ENCODE data around the gene ZNF445. TPM values are rescaled to one million over a fixed set of nuclear protein-coding genes. Genes with fewer than 3 reads are reported as not detected.
"Not testable (repeated sequence)": the region's sequence is repeated elsewhere in the genome, so short reads cannot be mapped to it uniquely, and the experiment has no call there.

ZNF445 gene
- total RNA-seq, 2 experiments from 2014 or later = 13.2 to 16.3 TPM

- ATAC-seq (no peak), DNase-seq (no peak)
- no peaks in the 10 kb centered on the region for H3K9me3 Mint-ChIP-seq (ENCODE audit: low read depth)
- CTCF ChIA-PET = interaction anchor here (0.7 kb wide), 1 partner anchor 237 kb away, joined by 3 read pairs; no protein-coding TSS in a partner anchor
- POLR2A ChIA-PET = no interaction called here
- peak overlapping the region; percentile 75 for H3K4me3 Mint-ChIP-seq
- peak overlapping the region; percentile 88 for H3K27ac Mint-ChIP-seq
- H3K36me3 Mint-ChIP-seq (ENCODE audit: low read depth) = peaks cover 6% of the 10 kb centered on the region
- peaks cover 36% of the 10 kb centered on the region for H3K4me1 Mint-ChIP-seq
- intact Hi-C loops (cut with DNase I, micrococcal nuclease) = loop anchor here (1.0 to 10.0 kb wide), 7 partner anchors 33 to 1208 kb away; partner anchors contain the start of genes EXOSC7 (in 1 of the 2), SACM1L (in 1 of the 2), TCAIM (in 1 of the 2) and ZDHHC3 (in 1 of the 2)
- no peaks in the 10 kb centered on the region for H3K27me3 Mint-ChIP-seq
Observed at GRCh38 chr3:44476963-44477311, 533 bp downstream of the ZNF445 start.

GRCh38 chr3:44476181-44476611, 1.3 kb downstream of the ZNF445 start:
- ATAC-seq (peak; percentile 33), DNase-seq (peak; percentile 8)
- Mint-ChIP-seq H3K4me3 (peak overlapping the region; percentile 75), H3K4me1 (peaks cover 43% of the 10 kb centered on the region), H3K9me3 (ENCODE audit: low read depth) (no peaks in the 10 kb centered on the region), H3K27me3 (no peaks in the 10 kb centered on the region), H3K27ac (peak overlapping the region; percentile 88), H3K36me3 (ENCODE audit: low read depth) (peaks cover 9% of the 10 kb centered on the region)
- ChIA-PET CTCF (interaction anchor here (0.7 kb wide), 1 partner anchor 236 kb away, joined by 3 read pairs; no protein-coding TSS in a partner anchor), POLR2A (no interaction called here)
- intact Hi-C loops (cut with DNase I, micrococcal nuclease) = loop anchor here (2.0 to 10.0 kb wide), 3 partner anchors 37 to 1209 kb away; partner anchors contain the start of genes EXOSC7 (in 1 of the 2), SACM1L (in 1 of the 2) and ZDHHC3 (in 1 of the 2)

DNA sequence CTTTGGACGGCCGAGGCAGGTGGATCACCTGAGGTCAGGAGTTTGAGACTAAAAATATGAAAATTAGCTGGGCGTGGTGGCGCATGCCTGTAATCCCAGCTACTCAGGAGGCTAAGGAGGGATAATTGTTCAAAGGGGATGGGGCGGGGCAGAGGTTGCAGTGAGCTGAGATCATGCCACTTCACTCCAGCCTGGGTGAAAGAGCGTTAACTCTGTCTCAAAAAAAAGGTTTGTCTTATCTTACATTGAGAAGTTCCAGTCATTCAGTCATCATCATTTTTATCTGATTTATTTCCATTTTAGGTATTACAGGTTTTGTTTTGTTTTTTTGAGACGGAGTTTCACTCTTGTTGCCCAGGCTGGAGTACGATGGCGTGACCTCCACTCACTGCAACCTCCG, 2.6 kb downstream of the ZNF445 start:
- POLR2A ChIA-PET; H3K9me3 Mint-ChIP-seq (ENCODE audit: low read depth); H3K4me3 Mint-ChIP-seq; H3K27ac Mint-ChIP-seq; ATAC-seq; H3K27me3 Mint-ChIP-seq; DNase-seq: not testable (repeated sequence)
- intact Hi-C loops (cut with DNase I, micrococcal nuclease) = loop anchor here in 1 of 2 experiments (10.0 kb wide), 1 partner anchor 1210 kb away; the partner anchor contains the start of gene SACM1L
- H3K4me1 Mint-ChIP-seq = peaks cover 49% of the 10 kb centered on the region
- peaks cover 21% of the 10 kb centered on the region for H3K36me3 Mint-ChIP-seq (ENCODE audit: low read depth)
- CTCF ChIA-PET = interaction anchor here (1.2 kb wide), 1 partner anchor 36 kb away, joined by 3 read pairs; no protein-coding TSS in a partner anchor

- no peak for ATAC-seq
- CTCF ChIA-PET = no interaction called here
- POLR2A ChIA-PET = no interaction called here
- Mint-ChIP-seq H3K27me3 (no peaks in the 10 kb centered on the region), H3K9me3 (ENCODE audit: low read depth) (no peaks in the 10 kb centered on the region), H3K27ac (no peak overlapping the region), H3K4me1 (peaks cover 50% of the 10 kb centered on the region), H3K4me3 (no peak overlapping the region), H3K36me3 (ENCODE audit: low read depth) (peaks cover 27% of the 10 kb centered on the region)
- intact Hi-C loops (cut with DNase I, micrococcal nuclease) = loop anchor here in 1 of 2 experiments (10.0 kb wide), 1 partner anchor 1214 kb away; the partner anchor contains the start of gene SACM1L
- no peak for DNase-seq
Observed at GRCh38 chr3:44470430-44470829, 7.0 kb downstream of the ZNF445 start.

- no peaks in the 10 kb centered on the region for H3K9me3 Mint-ChIP-seq (ENCODE audit: low read depth)
- H3K36me3 Mint-ChIP-seq (ENCODE audit: low read depth) = peaks cover 31% of the 10 kb centered on the region
- H3K27ac Mint-ChIP-seq = no peak overlapping the region
- H3K27me3 Mint-ChIP-seq = no peaks in the 10 kb centered on the region
- intact Hi-C loops (cut with DNase I, micrococcal nuclease) = loop anchor here in 1 of 2 experiments (2.0 to 10.0 kb wide), 2 partner anchors 41 to 1215 kb away; partner anchors contain the start of gene SACM1L
- ChIA-PET POLR2A (no interaction called here), CTCF (no interaction called here)
- H3K4me1 Mint-ChIP-seq = peaks cover 47% of the 10 kb centered on the region
- DNase-seq (no peak), ATAC-seq (no peak)
- H3K4me3 Mint-ChIP-seq = no peak overlapping the region
Observed at GRCh38 chr3:44469914-44470313, 7.6 kb downstream of the ZNF445 start.

DNA sequence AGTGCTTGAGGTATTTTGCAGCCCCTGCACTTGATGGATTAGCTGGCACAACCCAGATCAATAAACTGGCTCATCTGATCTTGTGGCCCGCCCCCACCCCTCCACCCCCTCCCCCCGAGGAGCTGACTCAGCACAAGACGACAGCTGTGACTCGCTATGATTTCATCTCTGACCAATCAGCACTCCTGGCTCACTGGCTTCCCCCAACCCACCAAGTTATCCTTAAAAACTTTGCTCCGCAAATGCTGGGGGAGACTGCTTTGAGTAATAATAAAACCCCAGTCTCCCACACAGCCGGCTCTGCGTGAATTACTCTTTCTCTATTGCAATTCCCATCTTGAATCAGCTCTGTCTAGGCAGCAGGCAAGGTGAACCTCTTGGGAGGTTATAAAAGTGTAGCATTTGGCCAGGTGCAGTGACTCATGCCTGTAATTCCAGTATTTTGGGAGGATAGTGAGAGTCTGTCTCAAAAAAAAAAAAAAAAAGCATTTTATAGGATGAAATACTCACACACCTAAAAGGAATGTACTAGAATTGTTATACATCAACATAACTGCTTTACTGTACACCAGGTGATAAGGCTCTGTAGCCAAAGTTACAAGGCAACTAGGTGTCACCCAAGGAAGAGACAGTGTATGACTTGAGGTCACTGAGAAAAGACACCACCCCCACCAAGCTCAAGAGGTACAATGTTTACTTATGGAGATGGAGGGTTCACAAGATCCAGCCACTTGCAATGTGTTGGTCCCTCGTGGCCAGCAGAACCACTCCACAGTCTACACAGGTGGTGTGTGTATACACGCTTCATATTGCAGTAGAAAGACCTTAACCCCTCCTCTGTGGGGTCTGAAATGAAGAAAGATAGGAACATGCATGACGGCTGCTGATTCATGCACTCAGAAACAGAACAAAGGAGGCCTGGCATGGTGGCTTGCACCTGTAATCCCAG, 8.6 kb downstream of the ZNF445 start:
- no peaks in the 10 kb centered on the region for H3K9me3 Mint-ChIP-seq (ENCODE audit: low read depth)
- intact Hi-C loops (cut with DNase I, micrococcal nuclease) = loop anchor here in 1 of 2 experiments (1.0 to 2.0 kb wide), 2 partner anchors 30 to 42 kb away; no protein-coding TSS in a partner anchor
- no peaks in the 10 kb centered on the region for H3K27me3 Mint-ChIP-seq
- POLR2A ChIA-PET = interaction anchor here (0.6 kb wide), 1 partner anchor 44 kb away, joined by 3 read pairs; no protein-coding TSS in a partner anchor
- H3K36me3 Mint-ChIP-seq (ENCODE audit: low read depth) = peaks cover 31% of the 10 kb centered on the region
- no peak overlapping the region for H3K4me3 Mint-ChIP-seq
- CTCF ChIA-PET = interaction anchor here (0.6 to 0.7 kb wide), 3 partner anchors 12 to 642 kb away, joined by 3 read pairs; partner anchors contain the start of gene TCAIM
- peak overlapping the region; percentile 52 for H3K27ac Mint-ChIP-seq
- peaks cover 42% of the 10 kb centered on the region for H3K4me1 Mint-ChIP-seq
- peak; percentile 85 for ATAC-seq
- peak; percentile 72 for DNase-seq

- H3K4me3 Mint-ChIP-seq; ATAC-seq; H3K27me3 Mint-ChIP-seq; DNase-seq; H3K9me3 Mint-ChIP-seq (ENCODE audit: low read depth); H3K27ac Mint-ChIP-seq: not testable (repeated sequence)
- POLR2A ChIA-PET = interaction anchor here (0.6 kb wide), 1 partner anchor 44 kb away, joined by 3 read pairs; no protein-coding TSS in a partner anchor
- Mint-ChIP-seq H3K4me1 (peaks cover 37% of the 10 kb centered on the region), H3K36me3 (ENCODE audit: low read depth) (peaks cover 37% of the 10 kb centered on the region)
- intact Hi-C loops (cut with DNase I, micrococcal nuclease) = loop anchor here in 1 of 2 experiments (1.0 to 2.0 kb wide), 2 partner anchors 29 to 43 kb away; no protein-coding TSS in a partner anchor
- CTCF ChIA-PET = interaction anchor here (0.7 kb wide), 2 partner anchors 130 to 641 kb away, joined by 3 read pairs; partner anchors contain the start of gene TCAIM
Observed at GRCh38 chr3:44468099-44468537, 9.4 kb downstream of the ZNF445 start.

DNA sequence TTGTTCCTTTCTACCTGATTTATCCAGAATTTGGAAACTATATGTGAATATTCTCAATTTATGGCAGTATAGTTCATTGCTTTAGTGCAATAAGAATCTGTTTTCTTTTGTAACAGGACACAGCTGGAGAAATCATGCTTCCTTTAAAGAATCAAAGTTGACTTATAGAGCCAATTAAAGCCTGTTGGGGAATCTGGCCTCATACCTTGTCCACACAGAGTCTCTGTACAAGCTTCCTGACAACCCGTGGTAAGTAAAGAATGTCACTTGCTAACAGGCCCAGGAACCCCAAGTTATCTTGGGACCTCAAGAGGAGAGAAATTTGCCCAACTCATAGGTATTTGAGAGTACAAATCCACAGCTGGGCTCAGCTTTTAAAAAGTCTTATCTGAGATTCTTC, 10.2 kb downstream of the ZNF445 start:
- CTCF ChIA-PET = interaction anchor here (0.6 kb wide), 1 partner anchor 1193 kb away, joined by 3 read pairs; no protein-coding TSS in a partner anchor
- H3K4me3 Mint-ChIP-seq = no peak overlapping the region

GRCh38 chr3:44464920-44465319, 12.6 kb downstream of the ZNF445 start:
- H3K27ac Mint-ChIP-seq; intact Hi-C loops (cut with DNase I, micrococcal nuclease); H3K4me3 Mint-ChIP-seq; DNase-seq; H3K27me3 Mint-ChIP-seq; CTCF ChIA-PET; ATAC-seq: not testable (repeated sequence)
- Mint-ChIP-seq H3K36me3 (ENCODE audit: low read depth) (peaks cover 52% of the 10 kb centered on the region), H3K9me3 (ENCODE audit: low read depth) (peaks cover 22% of the 10 kb centered on the region), H3K4me1 (peaks cover 15% of the 10 kb centered on the region)
- POLR2A ChIA-PET = interaction anchor here (0.6 kb wide), 1 partner anchor 270 kb away, joined by 10 read pairs; no protein-coding TSS in a partner anchor

More for the DNA sequence above, 10.2 kb downstream of the ZNF445 start:
- Mint-ChIP-seq H3K9me3 (ENCODE audit: low read depth) (no peaks in the 10 kb centered on the region), H3K36me3 (ENCODE audit: low read depth) (peaks cover 43% of the 10 kb centered on the region), H3K4me1 (peaks cover 30% of the 10 kb centered on the region), H3K27me3 (no peaks in the 10 kb centered on the region), H3K27ac (no peak overlapping the region)
- POLR2A ChIA-PET = no interaction called here
- ATAC-seq (no peak), DNase-seq (no peak)
- intact Hi-C loops (cut with DNase I, micrococcal nuclease) = no loop called here

GRCh38 chr3:44464509-44464908, 13.0 kb downstream of the ZNF445 start:
- POLR2A ChIA-PET = interaction anchor here (0.6 kb wide), 1 partner anchor 270 kb away, joined by 10 read pairs; no protein-coding TSS in a partner anchor
- H3K27me3 Mint-ChIP-seq = no peaks in the 10 kb centered on the region
- CTCF ChIA-PET = no interaction called here

DNA sequence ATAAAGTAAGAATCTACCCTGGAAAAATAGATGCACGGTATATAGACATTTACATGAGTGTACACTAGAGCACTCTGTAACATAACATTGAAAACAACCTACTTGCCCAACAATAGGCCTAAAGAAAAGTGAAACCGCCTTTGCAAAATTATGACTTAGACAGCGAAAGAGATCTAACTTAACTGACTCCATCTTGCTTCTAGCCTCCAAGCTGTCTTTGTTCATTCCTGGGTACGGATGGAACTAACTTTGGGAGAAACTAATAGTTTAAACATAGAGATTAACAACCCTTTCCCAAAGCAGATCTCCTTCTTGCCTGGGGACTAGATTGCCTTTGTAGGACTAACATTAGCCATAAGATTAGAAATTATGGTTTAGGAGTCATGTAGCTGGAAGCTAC, 17.4 kb downstream of the ZNF445 start:
- CTCF ChIA-PET = interaction anchor here (1.7 kb wide), 1 partner anchor 12 kb away, joined by 4 read pairs; no protein-coding TSS in a partner anchor
- H3K27me3 Mint-ChIP-seq; POLR2A ChIA-PET; H3K4me1 Mint-ChIP-seq; H3K27ac Mint-ChIP-seq; ATAC-seq; H3K4me3 Mint-ChIP-seq; DNase-seq; intact Hi-C loops (cut with DNase I, micrococcal nuclease): not testable (repeated sequence)
- Mint-ChIP-seq H3K36me3 (ENCODE audit: low read depth) (peaks cover 73% of the 10 kb centered on the region), H3K9me3 (ENCODE audit: low read depth) (peaks cover 26% of the 10 kb centered on the region)

More at GRCh38 chr3:44464509-44464908, 13.0 kb downstream of the ZNF445 start:
- DNase-seq (no peak), ATAC-seq (no peak)
- Mint-ChIP-seq H3K27ac (no peak overlapping the region), H3K4me3 (no peak overlapping the region), H3K4me1 (peaks cover 15% of the 10 kb centered on the region), H3K9me3 (ENCODE audit: low read depth) (peaks cover 23% of the 10 kb centered on the region), H3K36me3 (ENCODE audit: low read depth) (peaks cover 54% of the 10 kb centered on the region)
- intact Hi-C loops (cut with DNase I, micrococcal nuclease) = no loop called here

Data from activated CD4-positive, alpha-beta T cell treated with anti-CD3 and anti-CD28 coated beads for 36 hours (primary cell).